ENCODE results near the gene CD99. TPM values are rescaled to one million over a fixed set of nuclear protein-coding genes. Genes with fewer than 3 reads are reported as not detected.

CD99 gene
- total and polyA plus RNA-seq, 9 of the 15 experiments (the other 6 are each of a cell fraction or from before 2014, with no cell fraction given), result 5.0 to 55.3 (median 34.5) TPM

- no peak for DNase-seq (ENCODE audit: extremely low read depth in 1 of 4, low spot score in 3 of 4)
- H3K27ac ChIP-seq (ENCODE audit: extremely low read depth, low read depth, low read length), result no peak overlapping the region
- H3K4me1 ChIP-seq (replicated peaks in 1 of 2; ENCODE audit: control insufficient read depth in 2 of 2, insufficient read depth in 2 of 2, low read length in 2 of 2), result peaks cover 8 to 9% of the 10 kb centered on the region in 2 experiments; a peak in 4 of 5 replicates
- no peaks in the 10 kb centered on the region for H3K9me3 ChIP-seq (replicated peaks; ENCODE audit: control insufficient read depth, insufficient read depth, low read depth, low read length)
- ATAC-seq, result no peak
- 44% methylated on average over 5 of the region's 7 CpGs for WGBS (ENCODE audit: insufficient coverage, low coverage, missing lambda C conversion rate)
- no TSS peak for BruUV-seq (replicated peaks)
- H3K4me3 ChIP-seq, result no peak overlapping the region
- no peak overlapping the region for H3K9ac ChIP-seq (ENCODE audit: insufficient read depth in 1 of 2, low read depth in 2 of 2, low read length in 2 of 2)
- no peak for TF ChIP-seq PURB (CRISPR knock-in tag; IDR thresholded peaks at IDR 0.05; ENCODE audit: low read depth)
- no peak for TF ChIP-seq CTCFL (IDR thresholded peaks at IDR 0.05; ENCODE audit: borderline replicate concordance, insufficient read depth, low read depth, low read length, poor library complexity, severe bottlenecking)
- TF ChIP-seq ZFP91 (CRISPR knock-in tag; IDR thresholded peaks at IDR 0.05), result no peak
- TF ChIP-seq ARID1B (IDR thresholded peaks at IDR 0.05), result no peak
- no peak for TF ChIP-seq RBM17 (IDR thresholded peaks at IDR 0.05; ENCODE audit: borderline replicate concordance, low read depth, low read length)
- TF ChIP-seq TAF15 (IDR thresholded peaks at IDR 0.05; ENCODE audit: low read depth, low read length), result no peak
- no peak for TF ChIP-seq HMBOX1 (IDR thresholded peaks at IDR 0.05)
- no peak for TF ChIP-seq FIP1L1 (IDR thresholded peaks at IDR 0.05; ENCODE audit: low read depth, low read length, poor library complexity, severe bottlenecking)
- no peak for TF ChIP-seq MAZ (CRISPR knock-in tag; conservative IDR thresholded peaks at IDR 0.05 in 1 of 2, IDR thresholded peaks at IDR 0.05 in 1 of 2)
- no peak for TF ChIP-seq ZNF311 (CRISPR knock-in tag; IDR thresholded peaks at IDR 0.05)
- no peak for TF ChIP-seq KDM1A (IDR thresholded peaks at IDR 0.05)
- no peak for TF ChIP-seq LARP7 (IDR thresholded peaks at IDR 0.05)
- no peak for TF ChIP-seq ZNF232 (CRISPR knock-in tag; IDR thresholded peaks at IDR 0.05)
- H3K36me3 ChIP-seq (ENCODE audit: control insufficient read depth, insufficient read depth, low read length), result no peaks in the 10 kb centered on the region
- H3K27me3 ChIP-seq (ENCODE audit: control insufficient read depth in 2 of 2, insufficient read depth in 2 of 2, low read length in 2 of 2), result no peaks in the 10 kb centered on the region
- no peaks in the 10 kb centered on the region for H3K9me1 ChIP-seq (ENCODE audit: control insufficient read depth, insufficient read depth, low read length)
- H3K4me2 ChIP-seq (ENCODE audit: insufficient read depth, low read length), result no peak overlapping the region
- no peaks in the 10 kb centered on the region; the same call in 1 of the 3 replicates for H3K79me2 ChIP-seq (ENCODE audit: control insufficient read depth, insufficient read depth, low read length)
- no peak for FAIRE-seq
- no peak overlapping the region for H2AFZ ChIP-seq (ENCODE audit: low read depth, low read length)
- intact Hi-C loops (cut with micrococcal nuclease) (no loop called here), in situ Hi-C loops (cut with MboI) (no loop called here)
- ChIA-PET POLR2A (no interaction called here), CTCF (ENCODE audit: low intra/inter-chr PET ratio) (no interaction called here)
- H4K20me1 ChIP-seq (replicated peaks; ENCODE audit: control insufficient read depth, insufficient read depth, low read length), result no peaks in the 10 kb centered on the region
Observed at GRCh38 chrX:2697306-2697705, 6.2 kb downstream of the CD99 start.
